ENCODE data around the gene THAP8.

Gene THAP8

GRCh38 chr19:36093687-36094086 is 39.6 kb upstream of the THAP8 start:
- Histone ChIP-seq H3K9ac (ENCODE audit: low read length) (no peak overlapping the region), H2AFZ (ENCODE audit: low read depth, low read length, severe bottlenecking) (no peak overlapping the region), H4K20me1 (ENCODE audit: low read depth, low read length) (no peaks in the 10 kb centered on the region), H3K4me2 (ENCODE audit: low read depth, low read length, poor library complexity, severe bottlenecking) (no peak overlapping the region), H3K79me2 (ENCODE audit: insufficient read depth, low read length) (no peaks in the 10 kb centered on the region), H3F3A (ENCODE audit: insufficient read depth) (no peaks in the 10 kb centered on the region), H3K27ac (ENCODE audit: low read depth, low read length) (no peak overlapping the region), H3K4me3 (ENCODE audit: insufficient read depth, low read length, poor library complexity, severe bottlenecking) (no peak overlapping the region), H3K9me3 (ENCODE audit: insufficient read depth, low read length) (no peaks in the 10 kb centered on the region), H3K27me3 (ENCODE audit: low read length) (no peaks in the 10 kb centered on the region), H3K36me3 (ENCODE audit: low read length) (no peaks in the 10 kb centered on the region; the same call in 1 of the 2 replicates), H3K9me2 (replicated peaks; ENCODE audit: insufficient read depth, low read length) (no peaks in the 10 kb centered on the region)
- TF ChIP-seq EZH2phosphoT487 (conservative IDR thresholded peaks at IDR 0.05; ENCODE audit: low read length), result no peak
- TF ChIP-seq CTCF (IDR thresholded peaks at IDR 0.05; ENCODE audit: insufficient read depth, low read length, poor library complexity, severe bottlenecking), result no peak

GRCh38 chr19:36093146-36093662 is 39.1 kb upstream of the THAP8 start:
- Histone ChIP-seq H4K20me1 (ENCODE audit: low read depth, low read length) (no peaks in the 10 kb centered on the region), H3F3A (ENCODE audit: insufficient read depth) (no peaks in the 10 kb centered on the region), H3K36me3 (ENCODE audit: low read length) (no peaks in the 10 kb centered on the region; the same call in 1 of the 2 replicates), H3K27ac (ENCODE audit: low read depth, low read length) (no peak overlapping the region), H3K9me3 (ENCODE audit: insufficient read depth, low read length) (no peaks in the 10 kb centered on the region), H3K9me2 (replicated peaks; ENCODE audit: insufficient read depth, low read length) (no peaks in the 10 kb centered on the region), H3K79me2 (ENCODE audit: insufficient read depth, low read length) (no peaks in the 10 kb centered on the region), H3K9ac (ENCODE audit: low read length) (no peak overlapping the region), H3K4me3 (ENCODE audit: insufficient read depth, low read length, poor library complexity, severe bottlenecking) (no peak overlapping the region), H3K27me3 (ENCODE audit: low read length) (no peaks in the 10 kb centered on the region), H3K4me2 (ENCODE audit: low read depth, low read length, poor library complexity, severe bottlenecking) (no peak overlapping the region), H2AFZ (ENCODE audit: low read depth, low read length, severe bottlenecking) (no peak overlapping the region)
- no peak for TF ChIP-seq EZH2phosphoT487 (conservative IDR thresholded peaks at IDR 0.05; ENCODE audit: low read length)

- no peak overlapping the region for H3K9ac ChIP-seq (ENCODE audit: low read length)
- no peaks in the 10 kb centered on the region for H3K9me2 ChIP-seq (replicated peaks; ENCODE audit: insufficient read depth, low read length)
- H3K4me3 ChIP-seq (ENCODE audit: insufficient read depth, low read length, poor library complexity, severe bottlenecking), result no peak overlapping the region
- no peak overlapping the region for H3K27ac ChIP-seq (ENCODE audit: low read depth, low read length)
- no peaks in the 10 kb centered on the region for H3F3A ChIP-seq (ENCODE audit: insufficient read depth)
- TF ChIP-seq CTCF (IDR thresholded peaks at IDR 0.05; ENCODE audit: insufficient read depth, low read length, poor library complexity, severe bottlenecking) (no peak), EZH2phosphoT487 (conservative IDR thresholded peaks at IDR 0.05; ENCODE audit: low read length) (no peak)
- H3K4me2 ChIP-seq (ENCODE audit: low read depth, low read length, poor library complexity, severe bottlenecking), result no peak overlapping the region
- H3K79me2 ChIP-seq (ENCODE audit: insufficient read depth, low read length), result no peaks in the 10 kb centered on the region
- H3K27me3 ChIP-seq (ENCODE audit: low read length), result no peaks in the 10 kb centered on the region
- H3K9me3 ChIP-seq (ENCODE audit: insufficient read depth, low read length), result no peaks in the 10 kb centered on the region
- H4K20me1 ChIP-seq (ENCODE audit: low read depth, low read length), result no peaks in the 10 kb centered on the region
- H2AFZ ChIP-seq (ENCODE audit: low read depth, low read length, severe bottlenecking), result no peak overlapping the region
- no peaks in the 10 kb centered on the region; the same call in 1 of the 2 replicates for H3K36me3 ChIP-seq (ENCODE audit: low read length)
Observed at GRCh38 chr19:36092566-36092965, 38.5 kb upstream of the THAP8 start.

GRCh38 chr19:36090910-36091695 is 37.0 kb upstream of the THAP8 start:
- TF ChIP-seq CTCF (IDR thresholded peaks at IDR 0.05; ENCODE audit: insufficient read depth, low read length, poor library complexity, severe bottlenecking), result no peak
- no peak for TF ChIP-seq EZH2phosphoT487 (conservative IDR thresholded peaks at IDR 0.05; ENCODE audit: low read length)
- Histone ChIP-seq H3K27ac (ENCODE audit: low read depth, low read length) (no peak overlapping the region), H3K9me3 (ENCODE audit: insufficient read depth, low read length) (no peaks in the 10 kb centered on the region), H3K4me3 (ENCODE audit: insufficient read depth, low read length, poor library complexity, severe bottlenecking) (no peak overlapping the region), H3K9ac (ENCODE audit: low read length) (no peak overlapping the region), H3K9me2 (replicated peaks; ENCODE audit: insufficient read depth, low read length) (no peaks in the 10 kb centered on the region), H3K36me3 (ENCODE audit: low read length) (peaks cover 3% of the 10 kb centered on the region; the same call in 1 of the 2 replicates), H2AFZ (ENCODE audit: low read depth, low read length, severe bottlenecking) (no peak overlapping the region), H3K79me2 (ENCODE audit: insufficient read depth, low read length) (no peaks in the 10 kb centered on the region), H4K20me1 (ENCODE audit: low read depth, low read length) (no peaks in the 10 kb centered on the region), H3F3A (ENCODE audit: insufficient read depth) (no peaks in the 10 kb centered on the region), H3K27me3 (ENCODE audit: low read length) (no peaks in the 10 kb centered on the region), H3K4me2 (ENCODE audit: low read depth, low read length, poor library complexity, severe bottlenecking) (no peak overlapping the region)

Measured in SU-DHL-6 (cell line).